WTC11 (cell line): Measurements from ENCODE around the gene OR51E1. TPM values are rescaled to one million over a fixed set of nuclear protein-coding genes. Genes with fewer than 3 reads are reported as not detected.

Source experiments
- ATAC-seq: fragments of 200-7000 bp; cut with Tn5 transposase; 2 replicates; pipeline ENCODE4 v1.10.0; 2021; ENCODE audit warnings: mild to moderate bottlenecking, moderate library complexity
- CTCF ChIA-PET: fragments of 300-600 bp; sonication (Branson Sonifier 250); formaldehyde crosslinking; loops from one replicate; lab custom pipeline; 2021; ENCODE audit warnings: antibody characterized with exemption; lab: Charles Lee
- POLR2A ChIA-PET: fragments of 350-600 bp; sonication (Branson Sonifier 250); formaldehyde crosslinking; loops from one replicate; lab custom pipeline; 2021; ENCODE audit warnings: antibody characterized with exemption; lab: Charles Lee
- DNase-seq: peaks from one replicate; pipeline ENCODE4 v3.0.0; 2021; ENCODE audit warnings: low spot score
- H3K27ac Mint-ChIP-seq: 2 replicates; pipeline ENCODE4 v1.8.0; 2021; ENCODE audit warnings: mixed read lengths
- H3K27me3 Mint-ChIP-seq: 2 replicates; pipeline ENCODE4 v1.8.0; 2021; ENCODE audit warnings: low read depth, mild to moderate bottlenecking, moderate library complexity, mixed read lengths
- H3K36me3 Mint-ChIP-seq: 2 replicates; pipeline ENCODE4 v1.8.0; 2021; ENCODE audit warnings: mixed read lengths
- H3K4me1 Mint-ChIP-seq: 2 replicates; pipeline ENCODE4 v1.8.0; 2022; ENCODE audit warnings: mixed read lengths
- H3K4me3 Mint-ChIP-seq: 2 replicates; pipeline ENCODE4 v1.8.0; 2021; ENCODE audit warnings: mild to moderate bottlenecking, moderate library complexity, mixed read lengths
- H3K9me3 Mint-ChIP-seq: 2 replicates; pipeline ENCODE4 v1.8.0; 2021; ENCODE audit warnings: mixed read lengths
- ATF3 ChIP-seq: sonication (generic); formaldehyde crosslinking; conservative IDR thresholded peaks from 2 replicates; pipeline ENCODE4 v1.8.1; 2022; ENCODE audit warnings: mild to moderate bottlenecking, missing genetic modification reagents
- GTF2I ChIP-seq: fragments of 250-450 bp; sonication (Bioruptor Pico); conservative IDR thresholded peaks from 2 replicates; pipeline ENCODE4 v1.4.0; 2021; ENCODE audit warnings: mild to moderate bottlenecking
- HMGA2 ChIP-seq: fragments of 250-450 bp; sonication (Bioruptor Pico); IDR thresholded peaks from 2 replicates; pipeline ENCODE4 v1.4.0; 2021; ENCODE audit warnings: mild to moderate bottlenecking, moderate library complexity
- JUN ChIP-seq: sonication (generic); formaldehyde crosslinking; IDR thresholded peaks from 2 replicates; pipeline ENCODE4 v1.8.0; 2023; ENCODE audit warnings: mild to moderate bottlenecking, missing genetic modification reagents
- MAX ChIP-seq: sonication (generic); formaldehyde crosslinking; IDR thresholded peaks from 2 replicates; pipeline ENCODE4 v1.8.0; 2022; ENCODE audit warnings: mild to moderate bottlenecking, missing genetic modification reagents
- OVOL2 ChIP-seq: fragments of 250-450 bp; sonication (Bioruptor Pico); IDR thresholded peaks from 2 replicates; pipeline ENCODE4 v1.9.0; 2021; ENCODE audit warnings: mild to moderate bottlenecking, borderline replicate concordance
- PRRX2 ChIP-seq: fragments of 250-450 bp; sonication (Bioruptor Pico); IDR thresholded peaks from 2 replicates; pipeline ENCODE4 v1.8.0; 2021; ENCODE audit warnings: mild to moderate bottlenecking
- SMAD4 ChIP-seq: sonication (generic); formaldehyde crosslinking; IDR thresholded peaks from 2 replicates; pipeline ENCODE4 v1.8.0; 2022; ENCODE audit warnings: mild to moderate bottlenecking, missing genetic modification reagents
- TCF7 ChIP-seq: sonication (generic); formaldehyde crosslinking; IDR thresholded peaks from 2 replicates; pipeline ENCODE4 v1.8.0; 2022; ENCODE audit warnings: mild to moderate bottlenecking, low read depth, missing genetic modification reagents, moderate library complexity
- ZNF138 ChIP-seq: sonication (generic); formaldehyde crosslinking; conservative IDR thresholded peaks from 2 replicates; pipeline ENCODE4 v1.8.1; 2022; ENCODE audit warnings: mild to moderate bottlenecking, moderate library complexity, missing genetic modification reagents
- total RNA-seq: library from RNA; stranded (reverse); gene quantifications from 3 replicates; pipeline ENCODE4 v1.2.3, GENCODE V29; 2021
- TF ChIP-seq, protein P1 (sequence below): fragments of 200-600 bp; IDR thresholded peaks from 2 replicates; pipeline ENCODE4 v1.8.0; 2022; ENCODE audit warnings: antibody characterized with exemption
- TF ChIP-seq, protein P2 (sequence below): fragments of 250-450 bp; sonication (Bioruptor Pico); IDR thresholded peaks from 2 replicates; pipeline ENCODE4 v1.9.0; 2021; ENCODE audit warnings: mild to moderate bottlenecking
- TF ChIP-seq, protein P3 (sequence below): sonication (generic); formaldehyde crosslinking; IDR thresholded peaks from 2 replicates; pipeline ENCODE4 v1.8.1; 2022; ENCODE audit warnings: missing genetic modification reagents, borderline replicate concordance
- TF ChIP-seq, protein P4 (sequence below): sonication (generic); formaldehyde crosslinking; IDR thresholded peaks from 2 replicates; pipeline ENCODE4 v1.8.0; 2023; ENCODE audit warnings: mild to moderate bottlenecking, missing genetic modification reagents
- TF ChIP-seq, protein P5 (sequence below): fragments of 250-450 bp; sonication (Bioruptor Pico); IDR thresholded peaks from 2 replicates; pipeline ENCODE4 v1.8.0; 2021; ENCODE audit warnings: mild to moderate bottlenecking

Gene OR51E1
- total RNA-seq, 1 experiment from 2014 or later, result not detected

DNA sequence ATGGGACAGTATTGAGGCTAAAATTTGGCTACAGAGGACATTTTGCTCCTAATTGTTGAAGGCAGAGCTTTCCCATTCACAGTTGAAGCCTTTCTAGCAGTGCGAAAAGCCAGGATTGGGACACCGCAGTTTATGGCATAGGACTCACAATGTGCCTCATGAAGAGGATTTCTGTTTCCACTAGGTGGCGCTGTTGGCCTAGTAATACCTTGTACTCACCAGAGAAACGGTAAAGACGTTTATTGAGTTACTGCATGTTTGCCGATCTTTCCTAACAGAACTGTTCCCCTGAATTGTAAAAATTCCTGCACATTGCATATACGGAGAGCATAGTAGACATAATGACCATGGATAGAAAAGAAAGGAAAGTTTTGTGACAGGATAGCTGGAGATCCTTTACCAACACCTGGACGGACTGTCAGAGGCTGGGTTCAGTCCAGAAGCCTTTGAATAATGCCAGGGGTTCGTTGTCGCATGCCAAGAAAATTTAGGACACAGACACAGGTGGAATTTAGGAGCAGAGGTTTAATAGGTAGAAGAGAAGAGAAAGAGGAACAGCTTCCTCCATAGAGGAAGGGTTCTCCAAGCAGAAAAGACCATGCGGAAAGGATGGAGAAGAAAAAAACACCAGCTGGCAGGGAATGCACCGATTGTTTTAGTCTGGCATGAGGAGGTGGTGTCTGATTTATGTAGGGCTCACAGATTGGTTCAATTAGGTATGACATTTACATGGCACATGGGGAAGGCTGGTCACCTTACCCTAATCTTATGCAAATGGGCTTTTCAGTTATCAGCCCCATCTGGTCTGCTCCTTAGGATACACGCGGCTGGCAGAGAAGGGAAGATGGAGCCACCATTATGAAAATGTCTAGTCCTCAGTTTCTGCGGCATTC is 17.3 kb upstream of the OR51E1 start:
- ChIA-PET CTCF (interaction anchor here (0.9 to 3.4 kb wide), 6 partner anchors 10 to 439 kb away, joined by 3 to 30 read pairs (median 8); partner anchors contain the start of gene OR51D1), POLR2A (no interaction called here)
- no peak overlapping the region for H3K27ac Mint-ChIP-seq
- ATAC-seq, result peak; percentile 95
- peaks cover 16% of the 10 kb centered on the region for H3K9me3 Mint-ChIP-seq
- no peaks in the 10 kb centered on the region; the same call in 1 of the 2 replicates for H3K36me3 Mint-ChIP-seq
- H3K27me3 Mint-ChIP-seq, result peaks cover 2% of the 10 kb centered on the region; the same call in 1 of the 2 replicates
- DNase-seq, result peak; percentile 82
- H3K4me3 Mint-ChIP-seq, result peak overlapping the region; percentile 12
- TF ChIP-seq, protein P1, sequence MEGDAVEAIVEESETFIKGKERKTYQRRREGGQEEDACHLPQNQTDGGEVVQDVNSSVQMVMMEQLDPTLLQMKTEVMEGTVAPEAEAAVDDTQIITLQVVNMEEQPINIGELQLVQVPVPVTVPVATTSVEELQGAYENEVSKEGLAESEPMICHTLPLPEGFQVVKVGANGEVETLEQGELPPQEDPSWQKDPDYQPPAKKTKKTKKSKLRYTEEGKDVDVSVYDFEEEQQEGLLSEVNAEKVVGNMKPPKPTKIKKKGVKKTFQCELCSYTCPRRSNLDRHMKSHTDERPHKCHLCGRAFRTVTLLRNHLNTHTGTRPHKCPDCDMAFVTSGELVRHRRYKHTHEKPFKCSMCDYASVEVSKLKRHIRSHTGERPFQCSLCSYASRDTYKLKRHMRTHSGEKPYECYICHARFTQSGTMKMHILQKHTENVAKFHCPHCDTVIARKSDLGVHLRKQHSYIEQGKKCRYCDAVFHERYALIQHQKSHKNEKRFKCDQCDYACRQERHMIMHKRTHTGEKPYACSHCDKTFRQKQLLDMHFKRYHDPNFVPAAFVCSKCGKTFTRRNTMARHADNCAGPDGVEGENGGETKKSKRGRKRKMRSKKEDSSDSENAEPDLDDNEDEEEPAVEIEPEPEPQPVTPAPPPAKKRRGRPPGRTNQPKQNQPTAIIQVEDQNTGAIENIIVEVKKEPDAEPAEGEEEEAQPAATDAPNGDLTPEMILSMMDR, result peak; percentile 87
- no peak for TF ChIP-seq TCF7
- peaks cover 28% of the 10 kb centered on the region for H3K4me1 Mint-ChIP-seq

GRCh38 chr11:4636136-4636535 is 7.6 kb upstream of the OR51E1 start:
- no peak for ATAC-seq
- Mint-ChIP-seq H3K4me3 (no peak overlapping the region), H3K27ac (no peak overlapping the region), H3K36me3 (no peaks in the 10 kb centered on the region), H3K4me1 (no peaks in the 10 kb centered on the region), H3K9me3 (peaks cover 18% of the 10 kb centered on the region), H3K27me3 (no peaks in the 10 kb centered on the region)
- TF ChIP-seq GTF2I (CRISPR knock-in tag), result no peak
- no peak for TF ChIP-seq PRRX2 (CRISPR knock-in tag)
- no peak for TF ChIP-seq HMGA2 (CRISPR knock-in tag)
- TF ChIP-seq, protein P2, sequence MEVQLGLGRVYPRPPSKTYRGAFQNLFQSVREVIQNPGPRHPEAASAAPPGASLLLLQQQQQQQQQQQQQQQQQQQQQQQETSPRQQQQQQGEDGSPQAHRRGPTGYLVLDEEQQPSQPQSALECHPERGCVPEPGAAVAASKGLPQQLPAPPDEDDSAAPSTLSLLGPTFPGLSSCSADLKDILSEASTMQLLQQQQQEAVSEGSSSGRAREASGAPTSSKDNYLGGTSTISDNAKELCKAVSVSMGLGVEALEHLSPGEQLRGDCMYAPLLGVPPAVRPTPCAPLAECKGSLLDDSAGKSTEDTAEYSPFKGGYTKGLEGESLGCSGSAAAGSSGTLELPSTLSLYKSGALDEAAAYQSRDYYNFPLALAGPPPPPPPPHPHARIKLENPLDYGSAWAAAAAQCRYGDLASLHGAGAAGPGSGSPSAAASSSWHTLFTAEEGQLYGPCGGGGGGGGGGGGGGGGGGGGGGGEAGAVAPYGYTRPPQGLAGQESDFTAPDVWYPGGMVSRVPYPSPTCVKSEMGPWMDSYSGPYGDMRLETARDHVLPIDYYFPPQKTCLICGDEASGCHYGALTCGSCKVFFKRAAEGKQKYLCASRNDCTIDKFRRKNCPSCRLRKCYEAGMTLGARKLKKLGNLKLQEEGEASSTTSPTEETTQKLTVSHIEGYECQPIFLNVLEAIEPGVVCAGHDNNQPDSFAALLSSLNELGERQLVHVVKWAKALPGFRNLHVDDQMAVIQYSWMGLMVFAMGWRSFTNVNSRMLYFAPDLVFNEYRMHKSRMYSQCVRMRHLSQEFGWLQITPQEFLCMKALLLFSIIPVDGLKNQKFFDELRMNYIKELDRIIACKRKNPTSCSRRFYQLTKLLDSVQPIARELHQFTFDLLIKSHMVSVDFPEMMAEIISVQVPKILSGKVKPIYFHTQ (CRISPR knock-in tag), result no peak
- no peak for TF ChIP-seq ATF3 (CRISPR knock-in tag)
- TF ChIP-seq, protein P3, sequence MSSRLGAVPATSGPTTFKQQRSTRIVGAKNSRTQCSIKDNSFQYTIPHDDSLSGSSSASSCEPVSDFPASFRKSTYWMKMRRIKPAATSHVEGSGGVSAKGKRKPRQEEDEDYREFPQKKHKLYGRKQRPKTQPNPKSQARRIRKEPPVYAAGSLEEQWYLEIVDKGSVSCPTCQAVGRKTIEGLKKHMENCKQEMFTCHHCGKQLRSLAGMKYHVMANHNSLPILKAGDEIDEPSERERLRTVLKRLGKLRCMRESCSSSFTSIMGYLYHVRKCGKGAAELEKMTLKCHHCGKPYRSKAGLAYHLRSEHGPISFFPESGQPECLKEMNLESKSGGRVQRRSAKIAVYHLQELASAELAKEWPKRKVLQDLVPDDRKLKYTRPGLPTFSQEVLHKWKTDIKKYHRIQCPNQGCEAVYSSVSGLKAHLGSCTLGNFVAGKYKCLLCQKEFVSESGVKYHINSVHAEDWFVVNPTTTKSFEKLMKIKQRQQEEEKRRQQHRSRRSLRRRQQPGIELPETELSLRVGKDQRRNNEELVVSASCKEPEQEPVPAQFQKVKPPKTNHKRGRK (CRISPR knock-in tag), result no peak
- TF ChIP-seq, protein P4, sequence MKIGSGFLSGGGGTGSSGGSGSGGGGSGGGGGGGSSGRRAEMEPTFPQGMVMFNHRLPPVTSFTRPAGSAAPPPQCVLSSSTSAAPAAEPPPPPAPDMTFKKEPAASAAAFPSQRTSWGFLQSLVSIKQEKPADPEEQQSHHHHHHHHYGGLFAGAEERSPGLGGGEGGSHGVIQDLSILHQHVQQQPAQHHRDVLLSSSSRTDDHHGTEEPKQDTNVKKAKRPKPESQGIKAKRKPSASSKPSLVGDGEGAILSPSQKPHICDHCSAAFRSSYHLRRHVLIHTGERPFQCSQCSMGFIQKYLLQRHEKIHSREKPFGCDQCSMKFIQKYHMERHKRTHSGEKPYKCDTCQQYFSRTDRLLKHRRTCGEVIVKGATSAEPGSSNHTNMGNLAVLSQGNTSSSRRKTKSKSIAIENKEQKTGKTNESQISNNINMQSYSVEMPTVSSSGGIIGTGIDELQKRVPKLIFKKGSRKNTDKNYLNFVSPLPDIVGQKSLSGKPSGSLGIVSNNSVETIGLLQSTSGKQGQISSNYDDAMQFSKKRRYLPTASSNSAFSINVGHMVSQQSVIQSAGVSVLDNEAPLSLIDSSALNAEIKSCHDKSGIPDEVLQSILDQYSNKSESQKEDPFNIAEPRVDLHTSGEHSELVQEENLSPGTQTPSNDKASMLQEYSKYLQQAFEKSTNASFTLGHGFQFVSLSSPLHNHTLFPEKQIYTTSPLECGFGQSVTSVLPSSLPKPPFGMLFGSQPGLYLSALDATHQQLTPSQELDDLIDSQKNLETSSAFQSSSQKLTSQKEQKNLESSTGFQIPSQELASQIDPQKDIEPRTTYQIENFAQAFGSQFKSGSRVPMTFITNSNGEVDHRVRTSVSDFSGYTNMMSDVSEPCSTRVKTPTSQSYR, result no peak
- TF ChIP-seq OVOL2 (CRISPR knock-in tag), result no peak
- TF ChIP-seq JUN (CRISPR knock-in tag), result no peak
- no peak for TF ChIP-seq ZNF138 (CRISPR knock-in tag)
- TF ChIP-seq, protein P5, sequence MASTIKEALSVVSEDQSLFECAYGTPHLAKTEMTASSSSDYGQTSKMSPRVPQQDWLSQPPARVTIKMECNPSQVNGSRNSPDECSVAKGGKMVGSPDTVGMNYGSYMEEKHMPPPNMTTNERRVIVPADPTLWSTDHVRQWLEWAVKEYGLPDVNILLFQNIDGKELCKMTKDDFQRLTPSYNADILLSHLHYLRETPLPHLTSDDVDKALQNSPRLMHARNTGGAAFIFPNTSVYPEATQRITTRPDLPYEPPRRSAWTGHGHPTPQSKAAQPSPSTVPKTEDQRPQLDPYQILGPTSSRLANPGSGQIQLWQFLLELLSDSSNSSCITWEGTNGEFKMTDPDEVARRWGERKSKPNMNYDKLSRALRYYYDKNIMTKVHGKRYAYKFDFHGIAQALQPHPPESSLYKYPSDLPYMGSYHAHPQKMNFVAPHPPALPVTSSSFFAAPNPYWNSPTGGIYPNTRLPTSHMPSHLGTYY (CRISPR knock-in tag), result no peak
- no peak for TF ChIP-seq SMAD4
- no peak for TF ChIP-seq MAX
- ChIA-PET CTCF (interaction anchor here (0.6 to 2.5 kb wide), 38 partner anchors 9 to 1622 kb away, joined by 3 to 59 read pairs (median 4); partner anchors contain the start of genes MMP26, OR51E2 and TRIM68), POLR2A (no interaction called here)
- no peak for DNase-seq
